ENCODE measurements around the gene MYT1.
"Not testable (repeated sequence)": the region's sequence is repeated elsewhere in the genome, so short reads cannot be mapped to it uniquely, and the experiment has no call there.

The MYT1 gene

GRCh38 chr20:64171211-64171610 lies 7.0 kb downstream of the MYT1 start:
- DNase-seq = no peak

GRCh38 chr20:64173116-64173515 lies 8.9 kb downstream of the MYT1 start:
- DNase-seq = no peak

DNA sequence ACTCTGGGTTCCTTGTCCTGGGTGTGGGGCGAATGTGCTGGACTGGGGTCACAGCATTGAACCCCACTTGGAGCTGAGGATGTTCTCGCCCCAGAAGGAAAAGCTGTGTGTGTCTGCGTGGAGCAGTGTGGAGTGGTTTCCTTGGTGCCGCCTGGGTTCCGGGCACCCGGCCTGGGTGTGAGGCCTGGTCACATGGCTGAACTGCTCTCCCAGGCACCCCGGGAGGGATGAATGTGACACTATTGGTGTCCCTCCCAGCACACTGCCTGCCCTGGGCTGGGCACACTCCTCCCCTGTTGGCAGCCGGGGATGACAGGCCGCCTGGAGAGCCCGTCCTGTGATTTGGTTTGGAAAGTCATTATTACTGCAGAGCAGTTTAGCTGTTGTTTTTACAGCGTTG lies 12.3 kb downstream of the MYT1 start:
- no peak for DNase-seq

DNA sequence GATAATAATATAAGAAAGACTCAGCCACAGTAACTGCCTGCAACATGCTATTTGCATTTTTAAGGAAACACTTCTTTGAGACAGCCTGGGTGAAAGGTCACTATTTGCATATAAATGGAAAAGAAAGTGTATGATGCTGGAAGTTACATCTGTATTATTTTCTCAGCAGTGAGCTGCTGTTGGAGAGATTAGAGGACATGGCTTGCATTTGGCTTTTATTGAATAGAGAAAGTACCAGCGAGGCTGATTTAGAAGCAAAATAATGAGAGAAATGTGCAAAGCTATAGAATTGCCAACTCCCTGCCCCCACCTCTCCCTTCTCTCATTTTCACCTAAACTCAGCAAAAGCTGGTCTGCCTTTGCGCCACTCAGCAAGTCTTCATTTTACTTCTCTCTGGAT lies 12.7 kb downstream of the MYT1 start:
- no peak for DNase-seq

- DNase-seq = no peak
Measured at GRCh38 chr20:64177384-64177783, 13.1 kb downstream of the MYT1 start.

- no peak for DNase-seq
Measured at GRCh38 chr20:64177787-64178186, 13.5 kb downstream of the MYT1 start.

DNA sequence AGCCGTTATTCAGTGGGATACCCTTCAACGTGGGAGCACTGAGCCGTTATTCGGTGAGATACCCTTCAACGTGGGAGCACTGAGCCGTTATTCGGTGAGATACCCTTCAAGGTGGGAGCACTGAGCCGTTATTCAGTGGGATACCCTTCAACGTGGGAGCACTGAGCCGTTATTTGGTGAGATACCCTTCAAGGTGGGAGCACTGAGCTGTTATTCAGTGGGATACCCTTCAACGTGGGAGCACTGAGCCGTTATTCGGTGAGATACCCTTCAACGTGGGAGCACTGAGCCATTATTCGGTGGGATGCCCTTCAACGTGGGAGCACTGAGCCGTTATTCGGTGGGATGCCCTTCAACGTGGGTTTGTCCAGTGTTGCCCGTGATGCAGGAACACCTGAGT lies 14.7 kb downstream of the MYT1 start:
- not testable (repeated sequence) for DNase-seq

DNA sequence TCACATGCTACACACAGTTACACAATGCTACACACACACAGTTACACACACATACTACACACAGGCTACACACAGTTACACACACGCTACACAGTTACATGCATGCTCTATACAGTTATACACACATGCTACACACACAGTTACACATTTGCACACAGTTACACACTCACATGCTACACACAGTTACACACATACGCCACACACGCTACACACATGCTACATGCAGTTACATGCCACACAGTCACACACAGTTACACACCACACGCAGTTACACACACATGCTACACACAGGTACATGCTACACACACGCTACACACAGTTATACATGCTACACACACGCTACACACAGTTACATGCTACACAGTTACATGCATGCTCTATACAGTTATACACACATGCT lies 15.6 kb downstream of the MYT1 start:
- DNase-seq = no peak

DNA sequence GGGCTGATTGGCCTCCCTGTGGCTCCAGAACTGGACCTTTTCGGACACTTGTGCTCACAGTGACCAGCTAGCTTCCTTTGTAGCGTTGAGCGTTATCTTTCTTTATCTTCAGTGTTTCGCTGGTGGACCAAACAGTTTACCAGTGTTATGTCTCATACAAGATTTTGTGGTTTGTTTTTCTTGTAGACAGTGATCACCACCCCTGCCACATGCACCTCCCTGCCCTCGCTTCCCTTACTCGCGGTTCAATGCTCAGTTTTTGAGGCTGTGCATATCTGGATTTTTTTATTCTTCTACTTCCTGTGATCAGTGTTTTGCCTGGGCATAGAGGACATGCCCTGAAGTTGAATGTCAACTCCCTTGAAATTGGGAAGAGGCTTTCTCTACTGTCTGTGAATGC lies 16.4 kb downstream of the MYT1 start:
- no peak for DNase-seq

DNA sequence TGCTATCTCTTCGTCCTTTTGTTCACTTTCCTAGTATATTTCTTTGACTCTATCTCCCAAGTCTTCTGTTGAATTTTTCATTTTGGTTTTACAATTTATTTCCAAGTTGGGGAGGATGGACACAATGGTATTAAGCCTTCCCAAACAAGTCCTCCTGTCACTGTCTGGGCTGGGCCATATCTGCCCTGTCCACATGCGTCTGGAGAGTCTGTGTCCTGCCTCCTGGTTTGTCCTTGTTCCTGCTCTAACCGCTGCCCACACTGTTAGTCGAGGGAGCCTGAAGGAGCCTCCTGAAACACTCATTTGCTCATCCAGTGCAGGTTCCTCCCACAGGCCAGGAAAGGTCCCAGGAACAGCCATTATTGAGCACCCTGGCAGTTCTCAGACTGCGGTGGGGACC lies 17.1 kb downstream of the MYT1 start:
- DNase-seq = no peak

GRCh38 chr20:64182146-64182865 lies 18.1 kb downstream of the MYT1 start:
- DNase-seq = no peak

- no peak for DNase-seq
Measured at GRCh38 chr20:64183313-64183712, 19.1 kb downstream of the MYT1 start.

- DNase-seq = no peak
Measured at GRCh38 chr20:64184795-64185194, 20.5 kb downstream of the MYT1 start.

DNA sequence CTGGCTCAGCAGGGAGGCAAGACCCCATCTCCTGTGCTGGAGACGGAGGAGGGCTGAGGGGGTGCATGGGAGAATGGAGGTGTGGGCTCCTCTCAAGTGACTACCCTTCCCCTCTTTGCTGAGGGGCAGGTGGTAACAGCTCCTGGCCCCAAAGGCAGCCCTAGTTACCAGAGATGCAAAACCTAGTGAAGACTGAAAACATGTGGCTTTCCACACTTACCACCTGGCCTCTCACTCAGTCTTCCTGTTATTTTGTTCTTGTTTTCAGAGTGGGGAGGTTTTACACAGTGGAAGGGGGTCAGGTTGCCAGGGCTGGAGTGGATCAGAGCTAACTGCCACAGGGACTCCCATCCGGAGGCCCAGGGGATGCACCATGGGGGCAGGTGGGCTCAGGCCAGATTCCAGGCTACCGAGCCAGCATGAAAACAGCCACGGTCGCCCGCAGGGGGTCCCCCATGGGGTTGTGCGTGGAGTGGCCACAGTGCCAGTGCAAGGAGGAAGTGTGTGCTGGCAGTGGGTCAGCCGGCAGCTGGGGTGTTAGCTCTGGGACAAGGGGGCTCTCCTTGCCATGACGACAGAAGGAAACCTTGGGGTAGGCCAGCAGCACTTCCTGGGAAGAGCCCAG lies 21.1 kb downstream of the MYT1 start:
- no peak for DNase-seq

- DNase-seq = no peak
Measured at GRCh38 chr20:64186071-64186598, 21.9 kb downstream of the MYT1 start.

DNA sequence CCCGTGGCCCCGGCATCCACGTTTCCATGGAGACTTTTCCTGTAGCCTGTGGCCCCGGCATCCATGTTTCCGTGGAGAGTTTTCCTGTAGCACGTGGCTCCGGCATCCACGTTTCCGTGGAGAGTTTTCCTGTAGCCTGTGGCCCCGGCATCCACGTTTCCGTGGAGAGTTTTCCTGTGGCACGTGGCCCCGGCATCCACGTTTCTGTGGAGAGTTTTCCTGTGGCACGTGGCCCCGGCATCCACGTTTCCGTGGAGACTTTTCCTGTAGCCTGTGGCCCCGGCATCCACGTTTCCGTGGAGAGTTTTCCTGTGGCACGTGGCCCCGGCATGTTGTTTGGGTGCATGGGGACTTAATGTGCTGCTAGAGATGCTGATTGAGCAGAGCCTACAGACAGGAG lies 23.0 kb downstream of the MYT1 start:
- DNase-seq = not testable (repeated sequence)

DNA sequence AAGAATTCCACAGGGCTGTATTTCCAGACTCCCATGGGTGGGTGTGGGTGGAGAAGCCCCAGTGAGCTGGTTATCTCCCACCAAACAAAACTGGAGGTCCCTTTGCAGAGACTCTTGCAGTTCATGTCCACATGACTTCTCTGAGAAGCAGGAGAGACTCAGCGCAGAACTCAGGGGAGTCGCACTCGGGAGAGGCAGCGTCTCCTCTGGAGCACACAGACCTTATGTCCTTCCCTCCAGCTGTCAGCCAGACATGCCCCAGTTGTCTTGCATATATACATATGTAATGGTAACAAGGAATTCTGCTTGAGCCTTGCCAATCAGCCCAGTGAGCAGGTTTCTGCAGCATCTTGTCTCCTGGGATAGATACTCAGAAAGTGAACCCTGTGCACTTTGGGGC lies 23.8 kb downstream of the MYT1 start:
- DNase-seq = no peak

DNA sequence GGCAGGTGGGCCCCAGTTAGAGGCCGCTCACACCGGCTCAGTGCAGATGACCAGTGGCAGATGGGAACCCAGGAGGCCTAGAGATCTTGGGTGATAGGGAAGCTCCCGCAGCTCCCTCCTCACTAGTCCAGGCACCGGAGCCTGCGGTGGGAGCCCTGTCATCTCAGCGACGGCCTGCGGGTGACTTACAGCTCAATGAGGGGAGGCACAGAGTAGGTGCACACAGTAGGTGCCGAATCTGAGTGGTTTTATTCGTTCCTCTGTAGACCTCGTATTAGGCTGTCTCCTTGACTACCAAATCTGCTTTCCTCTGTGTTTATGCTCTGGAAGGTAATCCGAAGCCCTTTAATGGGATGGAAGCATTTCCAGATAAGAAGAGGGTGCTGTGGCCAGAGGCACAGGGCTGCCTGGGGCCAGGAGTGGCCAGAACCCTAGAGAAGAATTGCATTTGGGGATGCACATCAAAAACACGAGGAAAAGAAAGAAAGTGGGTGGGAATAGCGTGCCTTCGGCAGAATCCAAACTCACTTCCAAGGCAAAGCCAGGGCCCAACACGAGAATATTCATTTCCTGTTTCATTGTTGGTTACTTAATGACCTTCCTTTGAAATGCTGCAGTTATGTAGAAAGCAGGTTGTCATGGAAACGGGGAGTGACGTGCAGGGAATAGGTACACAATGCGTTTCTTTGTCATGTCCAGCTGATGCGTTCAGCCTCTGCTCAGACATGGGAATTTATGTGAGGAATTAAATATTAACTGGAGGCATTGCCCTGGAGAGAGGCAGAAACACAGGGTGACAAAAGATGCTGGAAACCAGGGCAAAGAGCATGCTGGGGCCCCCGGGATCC lies 24.7 kb downstream of the MYT1 start:
- no peak for DNase-seq

DNA sequence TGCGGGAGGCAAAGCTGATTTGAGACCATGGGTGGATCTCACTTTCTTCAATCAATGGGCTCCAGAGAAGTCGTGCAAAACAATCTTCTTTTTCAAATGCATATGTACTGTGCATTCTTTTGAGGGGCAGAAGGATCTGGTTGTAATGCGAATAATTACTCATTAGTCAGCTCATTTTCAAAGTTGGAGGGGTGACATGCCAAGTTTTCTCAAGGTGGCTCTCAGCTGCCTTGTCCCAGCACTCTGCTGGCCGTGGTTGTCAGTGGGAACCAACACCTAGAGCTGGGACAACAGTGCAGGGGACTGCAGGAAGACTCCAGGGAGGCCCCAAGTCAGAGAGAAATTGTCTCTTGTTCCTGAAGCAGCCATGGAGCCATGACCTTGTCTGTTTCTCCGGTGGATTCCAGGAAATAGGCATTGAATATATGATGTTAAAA lies 25.3 kb downstream of the MYT1 start:
- no peak for DNase-seq

- no peak for DNase-seq
Measured at GRCh38 chr20:64189986-64190385, 25.7 kb downstream of the MYT1 start.

- DNase-seq = no peak
Measured at GRCh38 chr20:64191002-64191401, 26.8 kb downstream of the MYT1 start.

DNA sequence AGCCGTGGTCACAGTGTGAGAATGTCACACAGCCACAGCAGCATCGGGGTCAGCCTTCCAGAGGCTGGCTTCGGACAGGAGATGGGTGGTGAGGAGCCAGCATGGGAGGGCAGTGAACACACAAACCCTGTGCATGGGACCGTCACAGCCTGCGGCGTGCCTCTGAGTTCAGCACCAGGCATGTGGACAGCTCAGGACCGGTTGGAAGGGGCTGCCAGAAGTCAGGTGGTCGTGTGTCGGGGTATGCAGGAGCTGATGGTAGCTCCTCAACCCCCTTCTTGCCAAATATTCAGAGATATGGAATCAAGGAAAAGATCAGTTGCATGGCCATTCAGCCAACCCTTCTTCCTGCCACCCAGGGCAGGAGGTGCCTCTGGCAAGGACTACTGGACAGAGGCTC lies 28.2 kb downstream of the MYT1 start:
- no peak for DNase-seq

DNA sequence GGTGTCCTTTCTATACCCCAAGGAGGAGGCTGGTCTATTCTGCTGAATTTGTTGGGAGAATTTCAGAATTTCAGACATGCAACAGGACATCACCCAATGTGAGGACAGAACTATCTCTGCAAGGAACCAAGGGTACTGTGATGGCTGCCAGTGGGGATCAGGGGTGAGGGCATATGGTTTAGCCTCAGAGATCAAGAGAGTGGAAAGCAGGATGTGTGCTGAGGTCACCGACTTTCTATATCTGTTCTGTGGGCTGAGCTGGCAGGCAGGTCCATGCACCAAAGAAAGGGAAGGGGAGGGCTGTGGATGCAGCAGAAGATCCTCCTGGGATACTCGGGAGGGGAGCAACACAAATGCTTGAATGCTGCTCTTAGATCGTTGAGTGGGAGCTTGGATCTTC lies 28.8 kb downstream of the MYT1 start:
- no peak for DNase-seq

- no peak for DNase-seq
Measured at GRCh38 chr20:64194269-64194668, 30.0 kb downstream of the MYT1 start.
